ENCODE data around the gene PIH1D1.

The PIH1D1 gene

GRCh38 chr19:49451430-49452181 is at the start of gene PIH1D1:
PIH1D1 (minus strand) TSS chr19:49451814; CDS start chr19:49451574, 240 bp downstream.
- FAIRE-seq (peak; percentile 66), DNase-seq (ENCODE audit: low spot score) (peak; percentile 91)

- no peak for FAIRE-seq
- no peak for DNase-seq (ENCODE audit: low spot score)
These were observed 47.5 kb upstream of the PIH1D1 start for GRCh38 chr19:49499030-49499670.

DNA sequence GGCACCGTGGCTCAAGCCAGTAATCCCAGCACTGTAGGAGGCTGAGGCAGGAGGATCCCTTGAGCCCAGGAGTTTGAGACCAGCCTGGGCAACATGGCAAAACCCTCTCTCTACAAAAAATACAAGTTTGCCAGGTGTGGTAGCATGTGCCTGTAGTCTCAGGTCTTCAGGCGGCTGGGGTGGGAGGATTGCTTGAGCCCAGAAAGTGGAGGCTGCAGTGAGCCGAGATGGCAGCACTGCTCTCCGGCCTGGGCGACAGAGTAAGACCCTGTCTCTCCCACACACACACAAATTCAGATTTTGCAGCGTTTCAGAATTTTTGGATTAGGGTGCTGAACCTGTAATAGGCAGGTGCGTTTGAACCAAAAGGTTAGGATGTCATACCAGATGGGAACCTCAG is 46.9 kb upstream of the PIH1D1 start:
- FAIRE-seq: no peak
- no peak for DNase-seq (ENCODE audit: low spot score)

DNA sequence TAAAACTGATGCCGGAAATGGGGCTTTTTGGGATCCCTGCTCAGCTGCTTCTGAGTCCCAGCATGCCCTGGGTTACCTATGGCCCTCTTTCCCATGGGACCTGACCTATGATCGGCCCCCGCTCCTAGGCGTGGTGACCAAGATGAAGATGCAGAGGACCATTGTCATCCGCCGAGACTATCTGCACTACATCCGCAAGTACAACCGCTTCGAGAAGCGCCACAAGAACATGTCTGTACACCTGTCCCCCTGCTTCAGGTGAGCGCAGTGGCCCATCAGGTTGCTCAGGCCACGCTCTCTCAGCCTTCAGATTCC is 46.1 kb upstream of the PIH1D1 start:
- FAIRE-seq (no peak), DNase-seq (ENCODE audit: low spot score) (no peak)

DNA sequence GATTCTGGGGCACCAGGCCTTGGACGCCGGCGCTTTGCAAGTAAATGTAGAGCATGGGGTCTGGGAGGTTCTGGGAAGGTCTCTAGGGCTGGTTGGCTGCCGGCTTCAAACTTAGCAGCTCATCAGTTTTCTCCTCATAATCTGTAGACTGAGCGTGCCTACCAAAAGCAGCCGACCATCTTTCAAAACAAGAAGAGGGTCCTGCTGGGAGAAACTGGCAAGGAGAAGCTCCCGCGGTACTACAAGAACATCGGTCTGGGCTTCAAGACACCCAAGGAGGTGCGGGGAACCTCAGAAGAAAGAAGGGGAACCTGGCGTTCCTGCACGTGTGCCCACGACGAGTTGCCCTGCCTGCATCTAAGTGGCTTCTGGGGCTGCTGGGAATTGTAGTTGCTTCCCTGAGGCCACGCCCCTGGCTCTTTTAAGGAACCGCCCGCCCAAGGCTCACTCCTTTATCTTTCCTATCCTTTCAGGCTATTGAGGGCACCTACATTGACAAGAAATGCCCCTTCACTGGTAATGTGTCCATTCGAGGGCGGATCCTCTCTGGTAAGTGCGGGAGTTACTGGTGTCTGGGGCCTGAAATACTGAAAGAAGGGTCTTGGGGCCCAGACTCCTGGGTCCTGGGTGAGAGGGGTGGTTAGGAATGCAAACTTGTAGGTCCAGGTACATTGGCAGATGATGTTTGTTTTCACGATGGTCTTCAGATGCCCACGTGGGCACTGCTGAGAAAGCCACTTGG is 45.6 kb upstream of the PIH1D1 start:
- FAIRE-seq (no peak), DNase-seq (ENCODE audit: low spot score) (peak; percentile 67)

DNA sequence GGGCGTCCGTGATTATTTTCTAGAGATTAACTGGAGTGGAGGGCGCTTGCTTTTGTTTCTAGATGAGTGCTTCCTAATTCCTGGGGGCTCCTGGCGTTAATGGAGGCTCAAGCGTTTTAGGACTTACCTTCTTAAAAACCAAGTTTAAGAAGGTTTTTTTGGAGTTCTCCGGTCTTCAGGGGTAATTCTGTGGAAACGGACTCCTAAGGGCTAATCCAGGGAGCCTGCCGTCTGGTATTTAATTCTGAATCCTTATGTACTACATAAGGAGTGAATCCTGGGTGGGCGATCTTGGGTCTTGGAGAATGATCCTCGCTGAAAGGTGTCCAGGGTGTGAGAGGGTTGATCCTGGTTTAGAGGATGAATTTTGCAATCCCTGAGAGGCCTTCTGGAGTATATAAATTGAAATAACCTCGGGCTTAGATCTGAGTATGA is 45.0 kb upstream of the PIH1D1 start:
- no peak for DNase-seq (ENCODE audit: low spot score)
- FAIRE-seq: no peak

GRCh38 chr19:49492573-49493405 is 41.2 kb upstream of the PIH1D1 start:
- DNase-seq (ENCODE audit: low spot score) (no peak), FAIRE-seq (no peak)

- FAIRE-seq: no peak
- no peak for DNase-seq (ENCODE audit: low spot score)
These were observed 40.4 kb upstream of the PIH1D1 start for GRCh38 chr19:49491804-49492572.

DNA sequence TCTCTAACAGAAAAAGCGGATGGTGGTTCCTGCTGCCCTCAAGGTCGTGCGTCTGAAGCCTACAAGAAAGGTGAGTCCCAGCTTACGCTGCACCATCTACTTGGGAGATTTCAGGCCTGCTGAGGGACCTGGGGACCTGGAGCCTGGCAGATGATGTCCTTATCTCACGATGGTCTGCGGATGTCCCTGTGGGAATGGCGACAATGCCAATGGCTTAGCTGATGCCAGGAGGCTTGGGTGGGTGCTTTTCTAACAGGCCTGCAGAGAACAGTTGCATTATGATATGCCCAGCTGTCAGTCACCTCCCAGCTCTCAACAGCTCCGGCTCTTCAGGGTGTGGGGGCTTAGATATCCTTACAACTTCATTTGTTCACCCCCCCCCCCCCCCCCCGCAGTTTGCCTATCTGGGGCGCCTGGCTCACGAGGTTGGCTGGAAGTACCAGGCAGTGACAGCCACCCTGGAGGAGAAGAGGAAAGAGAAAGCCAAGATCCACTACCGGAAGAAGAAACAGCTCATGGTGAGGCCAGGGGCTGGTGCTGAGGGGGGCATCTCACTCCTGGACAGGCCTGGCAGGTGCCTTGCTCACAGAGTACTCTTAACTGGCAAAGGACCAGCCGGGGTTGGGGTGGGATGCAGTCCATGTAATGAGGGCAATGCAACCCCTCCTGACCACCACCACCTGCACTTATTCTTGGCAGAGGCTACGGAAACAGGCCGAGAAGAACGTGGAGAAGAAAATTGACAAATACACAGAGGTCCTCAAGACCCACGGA is 39.6 kb upstream of the PIH1D1 start:
- FAIRE-seq (no peak), DNase-seq (ENCODE audit: low spot score) (no peak)

DNA sequence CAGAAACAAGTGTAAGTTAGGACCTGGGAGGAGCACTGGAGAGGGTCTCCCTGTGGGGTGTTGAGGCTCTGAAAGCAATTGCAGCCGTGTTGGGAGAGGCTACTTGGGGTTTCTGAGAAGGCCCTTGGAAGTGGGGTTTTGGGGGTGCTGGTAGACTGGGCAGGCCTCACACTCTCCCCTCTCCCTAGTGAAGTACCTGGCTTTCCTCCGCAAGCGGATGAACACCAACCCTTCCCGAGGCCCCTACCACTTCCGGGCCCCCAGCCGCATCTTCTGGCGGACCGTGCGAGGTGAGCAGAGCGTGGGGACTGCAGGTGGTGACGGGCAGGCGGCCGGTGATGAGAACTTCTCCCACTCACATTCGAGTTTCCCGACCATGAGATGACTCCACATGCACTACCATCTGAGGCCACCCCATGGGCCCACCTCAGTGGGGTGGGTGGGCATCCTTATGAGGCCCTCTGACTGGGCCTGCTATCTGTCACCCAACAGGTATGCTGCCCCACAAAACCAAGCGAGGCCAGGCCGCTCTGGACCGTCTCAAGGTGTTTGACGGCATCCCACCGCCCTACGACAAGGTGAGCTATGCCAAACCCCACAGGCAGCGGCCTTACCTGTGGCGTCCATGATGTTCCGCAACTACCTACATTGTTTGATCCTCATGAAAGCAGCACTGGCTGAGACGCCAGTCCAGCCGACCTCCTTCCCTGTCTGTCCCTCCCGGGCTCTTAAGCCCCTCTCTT is 38.8 kb upstream of the PIH1D1 start:
- FAIRE-seq (no peak), DNase-seq (ENCODE audit: low spot score) (no peak)

DNA sequence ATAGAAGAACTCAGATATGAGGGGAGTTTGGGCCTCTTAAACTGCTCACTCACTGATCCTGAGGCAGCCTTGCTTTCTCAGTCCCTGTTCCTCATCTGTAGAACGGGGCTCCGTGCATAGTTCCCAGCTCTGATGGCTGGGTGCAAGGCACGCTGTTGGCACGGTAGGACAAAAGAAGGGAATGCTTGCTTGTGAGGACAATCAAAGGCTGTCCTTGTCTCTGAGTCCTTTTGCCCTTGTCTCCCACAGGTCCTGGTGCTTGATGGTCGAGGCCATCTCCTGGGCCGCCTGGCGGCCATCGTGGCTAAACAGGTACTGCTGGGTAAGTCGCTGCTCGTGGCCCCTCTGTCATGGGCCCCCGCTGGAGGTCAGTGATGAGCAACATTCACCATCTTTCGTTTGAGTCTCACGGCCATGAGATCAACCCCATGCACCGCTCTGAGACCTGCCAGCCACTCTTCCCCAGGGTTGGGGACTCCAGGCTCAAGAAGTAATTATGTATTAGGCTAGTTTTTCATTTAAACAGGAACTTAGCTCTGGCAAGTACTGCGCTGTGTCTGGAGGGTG is 38.1 kb upstream of the PIH1D1 start:
- FAIRE-seq (no peak), DNase-seq (ENCODE audit: low spot score) (no peak)

GRCh38 chr19:49488863-49489537 is 37.4 kb upstream of the PIH1D1 start:
- FAIRE-seq (no peak), DNase-seq (ENCODE audit: low spot score) (no peak)

- DNase-seq (ENCODE audit: low spot score) (no peak), FAIRE-seq (no peak)
These were observed 36.6 kb upstream of the PIH1D1 start for GRCh38 chr19:49488046-49488862.

DNA sequence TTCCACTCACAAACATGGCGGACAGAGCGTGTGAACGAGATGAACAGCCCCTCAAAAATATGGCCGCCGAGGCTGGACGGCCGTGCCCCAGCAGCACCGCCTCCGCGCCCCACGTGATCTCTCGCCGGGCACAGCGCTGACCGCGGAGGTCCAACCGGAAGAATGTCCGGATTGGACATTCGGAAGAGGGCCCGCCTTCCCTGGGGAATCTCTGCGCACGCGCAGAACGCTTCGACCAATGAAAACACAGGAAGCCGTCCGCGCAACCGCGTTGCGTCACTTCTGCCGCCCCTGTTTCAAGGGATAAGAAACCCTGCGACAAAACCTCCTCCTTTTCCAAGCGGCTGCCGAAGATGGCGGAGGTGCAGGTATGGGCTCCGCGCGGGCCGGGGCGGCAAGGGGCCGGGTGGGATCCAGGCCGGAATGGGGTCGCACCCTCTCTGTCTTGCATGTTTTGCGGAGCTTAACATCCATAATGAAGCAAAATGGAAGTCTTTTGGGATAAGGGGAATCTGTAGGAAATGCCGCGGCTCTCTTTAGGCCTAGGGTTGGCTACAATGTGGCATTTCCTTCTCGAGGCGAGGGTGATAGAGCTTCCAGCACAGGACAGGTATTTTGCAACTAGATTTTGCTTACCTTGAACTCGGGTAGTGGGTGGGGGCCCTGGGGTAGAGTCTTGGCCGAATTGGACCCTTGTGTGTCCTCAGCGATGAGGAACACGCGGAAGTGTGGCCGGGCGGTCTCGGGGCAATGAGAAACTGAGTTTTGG is 35.8 kb upstream of the PIH1D1 start, which contains the start of gene RPL13A:
RPL13A (plus strand) TSS at position 332 of the 769 bp plus-strand sequence; CDS start at position 354, 22 bp downstream.
- DNase-seq (ENCODE audit: low spot score) (peak; percentile 98), FAIRE-seq (peak; percentile 61)

- FAIRE-seq (no peak), DNase-seq (ENCODE audit: low spot score) (no peak)
These were observed 35.2 kb upstream of the PIH1D1 start for GRCh38 chr19:49486710-49487276.

- FAIRE-seq: no peak
These were observed 34.6 kb upstream of the PIH1D1 start for GRCh38 chr19:49486232-49486631.

More at GRCh38 chr19:49486232-49486631, 34.6 kb upstream of the PIH1D1 start:
- DNase-seq (ENCODE audit: low spot score): no peak
